ENCODE results near the gene SPATA3.

SPATA3 gene

GRCh38 chr2:230990899-230991150 lies 5.1 kb upstream of the SPATA3 start:
- H3K36me3 ChIP-seq: no peaks in the 10 kb centered on the region
- H3K27ac ChIP-seq: no peak overlapping the region
- no peak for TF ChIP-seq CTCF (IDR thresholded peaks at IDR 0.05)
- H3K9me3 ChIP-seq: no peaks in the 10 kb centered on the region
- peaks cover 3 to 7% of the 10 kb centered on the region in 2 experiments for H3K4me1 ChIP-seq (ENCODE audit: control insufficient read depth in 1 of 2, insufficient read depth in 1 of 2, low read depth in 1 of 2, low read length in 1 of 2)
- no peak overlapping the region for H3K4me3 ChIP-seq (ENCODE audit: low read depth in 1 of 2, low read length in 1 of 2)
- H3K27me3 ChIP-seq: peaks cover 86% of the 10 kb centered on the region

- TF ChIP-seq CTCF (IDR thresholded peaks at IDR 0.05): no peak
- Histone ChIP-seq H3K9me3 (no peaks in the 10 kb centered on the region), H3K36me3 (no peaks in the 10 kb centered on the region), H3K4me1 (ENCODE audit: control insufficient read depth in 1 of 2, insufficient read depth in 1 of 2, low read depth in 1 of 2, low read length in 1 of 2) (peaks cover 3 to 7% of the 10 kb centered on the region in 2 experiments), H3K27me3 (peaks cover 84% of the 10 kb centered on the region), H3K4me3 (ENCODE audit: low read depth in 1 of 2, low read length in 1 of 2) (no peak overlapping the region), H3K27ac (no peak overlapping the region)
These were observed 4.3 kb upstream of the SPATA3 start for GRCh38 chr2:230991598-230991997.

- no peaks in the 10 kb centered on the region for H3K9me3 ChIP-seq
- peaks cover 81% of the 10 kb centered on the region for H3K27me3 ChIP-seq
- TF ChIP-seq CTCF (IDR thresholded peaks at IDR 0.05): no peak
- H3K27ac ChIP-seq: no peak overlapping the region
- no peaks in the 10 kb centered on the region for H3K36me3 ChIP-seq
- H3K4me1 ChIP-seq (ENCODE audit: control insufficient read depth in 1 of 2, insufficient read depth in 1 of 2, low read depth in 1 of 2, low read length in 1 of 2): no peaks in the 10 kb centered on the region
- H3K4me3 ChIP-seq (ENCODE audit: low read depth in 1 of 2, low read length in 1 of 2): no peak overlapping the region
These were observed 740 bp downstream of the SPATA3 start for GRCh38 chr2:230996661-230997060.

GRCh38 chr2:230998882-230999281 lies 3.0 kb downstream of the SPATA3 start:
- Histone ChIP-seq H3K4me1 (ENCODE audit: control insufficient read depth in 1 of 2, insufficient read depth in 1 of 2, low read depth in 1 of 2, low read length in 1 of 2) (no peaks in the 10 kb centered on the region), H3K4me3 (ENCODE audit: low read depth in 1 of 2, low read length in 1 of 2) (no peak overlapping the region), H3K36me3 (no peaks in the 10 kb centered on the region), H3K27ac (no peak overlapping the region), H3K27me3 (peaks cover 84% of the 10 kb centered on the region), H3K9me3 (no peaks in the 10 kb centered on the region)
- TF ChIP-seq CTCF (IDR thresholded peaks at IDR 0.05): no peak

DNA sequence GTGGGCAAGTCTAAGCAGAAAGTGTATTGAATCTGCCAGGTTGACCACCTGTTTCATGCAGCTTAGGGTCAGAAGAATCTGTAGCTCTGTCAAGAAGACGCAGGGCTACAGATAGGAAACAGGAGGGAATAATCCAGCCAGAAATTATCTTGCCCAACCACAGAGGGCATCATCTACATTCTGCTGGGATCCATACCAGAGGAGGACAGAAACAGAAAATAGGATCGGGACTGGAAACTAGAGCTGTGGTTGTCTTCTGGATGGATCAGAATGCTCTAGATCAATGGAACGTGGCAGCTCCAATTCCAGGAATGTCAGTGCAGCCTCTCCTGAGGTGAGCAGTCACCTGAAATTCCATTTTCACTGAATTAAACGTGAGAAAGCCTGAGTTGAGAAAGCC lies 3.6 kb downstream of the SPATA3 start:
- no peaks in the 10 kb centered on the region for H3K4me1 ChIP-seq (ENCODE audit: control insufficient read depth in 1 of 2, insufficient read depth in 1 of 2, low read depth in 1 of 2, low read length in 1 of 2)
- H3K27me3 ChIP-seq: peaks cover 85% of the 10 kb centered on the region
- no peak overlapping the region for H3K4me3 ChIP-seq (ENCODE audit: low read depth in 1 of 2, low read length in 1 of 2)
- H3K27ac ChIP-seq: no peak overlapping the region
- H3K36me3 ChIP-seq: no peaks in the 10 kb centered on the region
- no peaks in the 10 kb centered on the region for H3K9me3 ChIP-seq
- TF ChIP-seq CTCF (IDR thresholded peaks at IDR 0.05): no peak

GRCh38 chr2:231000211-231000904 lies 4.4 kb downstream of the SPATA3 start:
- no peaks in the 10 kb centered on the region for H3K4me1 ChIP-seq (ENCODE audit: control insufficient read depth in 1 of 2, insufficient read depth in 1 of 2, low read depth in 1 of 2, low read length in 1 of 2)
- H3K36me3 ChIP-seq: no peaks in the 10 kb centered on the region
- H3K27ac ChIP-seq: no peak overlapping the region
- no peaks in the 10 kb centered on the region for H3K9me3 ChIP-seq
- no peak for TF ChIP-seq CTCF (IDR thresholded peaks at IDR 0.05)
- H3K4me3 ChIP-seq (ENCODE audit: low read depth in 1 of 2, low read length in 1 of 2): no peak overlapping the region
- peaks cover 76% of the 10 kb centered on the region for H3K27me3 ChIP-seq
